GM19452 (cell line): ENCODE results near the gene LUZP4.
"Not testable (repeated sequence)": the region's sequence is repeated elsewhere in the genome, so short reads cannot be mapped to it uniquely, and the experiment has no call there.

Experiments used
- ATAC-seq: cut with Tn5 transposase; IDR thresholded peaks from one replicate; pipeline ENCODE4 v1.9.1; 2021; ENCODE audit not compliant: unreplicated experiment

LUZP4 gene, protein sequence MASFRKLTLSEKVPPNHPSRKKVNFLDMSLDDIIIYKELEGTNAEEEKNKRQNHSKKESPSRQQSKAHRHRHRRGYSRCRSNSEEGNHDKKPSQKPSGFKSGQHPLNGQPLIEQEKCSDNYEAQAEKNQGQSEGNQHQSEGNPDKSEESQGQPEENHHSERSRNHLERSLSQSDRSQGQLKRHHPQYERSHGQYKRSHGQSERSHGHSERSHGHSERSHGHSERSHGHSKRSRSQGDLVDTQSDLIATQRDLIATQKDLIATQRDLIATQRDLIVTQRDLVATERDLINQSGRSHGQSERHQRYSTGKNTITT

GRCh38 chrX:115289465-115289864 lies at the start of gene LUZP4:
Gene LUZP4, plus strand, starts transcription at chrX:115289715. Its CDS starts 45 bp downstream, at chrX:115289760.
- no peak for ATAC-seq

- no peak for ATAC-seq
Observed at GRCh38 chrX:115251458-115252233, 37.9 kb upstream of the LUZP4 start.

DNA sequence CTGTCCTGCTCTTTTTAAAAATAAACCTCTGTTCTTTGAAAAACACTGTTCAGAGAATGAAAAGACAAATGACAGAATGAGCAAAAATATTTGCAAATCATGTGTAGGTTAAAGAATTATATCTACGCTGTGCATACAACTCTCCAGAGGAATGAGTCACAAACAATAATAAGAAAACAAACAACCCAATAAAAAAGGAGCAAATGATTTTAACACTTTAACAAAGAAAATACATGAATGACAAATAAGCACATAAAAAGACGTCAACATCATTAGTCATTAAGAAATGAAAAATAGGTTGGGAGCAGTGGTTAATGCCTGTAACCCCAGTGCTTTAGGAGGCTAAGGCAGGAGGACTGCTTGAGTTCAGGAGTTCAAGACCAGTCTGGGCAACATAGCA lies 34.5 kb upstream of the LUZP4 start:
- ATAC-seq: no peak

GRCh38 chrX:115257711-115258110 lies 31.8 kb upstream of the LUZP4 start:
- ATAC-seq: no peak

GRCh38 chrX:115259238-115259875 lies 30.2 kb upstream of the LUZP4 start:
- no peak for ATAC-seq

DNA sequence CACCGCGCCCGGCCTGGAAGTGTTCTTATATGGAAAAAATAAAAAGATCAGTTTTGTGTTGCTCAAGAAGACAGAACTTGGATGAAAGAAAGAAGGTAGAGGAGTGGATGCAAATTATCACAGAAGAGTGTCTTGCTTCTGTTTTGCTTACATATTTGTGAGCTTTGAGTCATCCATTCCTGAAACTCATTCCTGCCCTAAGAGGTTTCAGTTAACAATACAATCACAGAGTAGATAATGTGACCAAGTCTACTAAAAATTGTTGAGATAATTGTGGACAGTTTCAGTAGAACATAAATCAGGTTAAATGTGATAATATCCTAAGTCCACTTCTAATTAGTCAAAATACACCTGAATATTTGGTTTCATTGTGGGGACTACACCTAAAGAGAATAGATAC lies 29.2 kb upstream of the LUZP4 start:
- ATAC-seq: no peak

DNA sequence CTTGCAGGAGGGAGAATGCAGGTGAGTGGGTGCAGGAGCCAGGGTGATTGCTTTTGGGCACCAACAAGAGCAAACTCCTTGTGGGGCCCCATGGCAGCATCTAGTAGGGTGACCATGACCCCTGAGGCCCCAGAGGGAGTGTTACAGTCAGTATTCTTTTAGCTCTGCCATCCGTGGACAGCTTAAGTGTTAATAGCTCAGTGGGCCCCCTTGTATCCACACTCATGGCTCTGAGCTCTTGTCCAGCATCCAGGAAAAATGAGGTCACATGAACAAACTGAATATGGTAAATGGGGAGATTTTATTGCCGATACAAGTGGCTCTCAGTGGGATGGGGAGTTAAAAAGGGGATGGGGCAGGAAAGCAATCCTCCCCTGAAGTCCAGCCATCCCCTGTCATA lies 28.4 kb upstream of the LUZP4 start:
- ATAC-seq: no peak

- no peak for ATAC-seq
Observed at GRCh38 chrX:115264009-115264408, 25.5 kb upstream of the LUZP4 start.

- ATAC-seq: no peak
Observed at GRCh38 chrX:115266300-115266699, 23.2 kb upstream of the LUZP4 start.

DNA sequence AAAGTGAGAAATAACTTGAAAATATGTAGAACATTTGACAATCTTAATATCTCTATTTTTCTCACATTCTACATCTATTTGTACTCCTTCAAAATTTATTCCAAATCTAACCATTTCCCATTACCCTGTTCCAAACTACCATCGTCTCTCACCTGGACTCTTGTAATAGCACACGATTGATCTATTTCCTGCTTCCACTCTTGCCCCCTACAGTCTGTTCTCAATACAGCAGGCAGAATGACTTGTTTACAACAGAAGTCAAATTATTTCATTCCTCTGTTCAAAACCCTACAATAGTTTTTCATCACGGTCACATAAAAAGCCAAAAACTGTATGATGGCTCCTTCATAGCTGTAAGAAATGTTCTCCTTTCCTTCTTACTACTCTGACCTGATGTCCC lies 21.1 kb upstream of the LUZP4 start:
- no peak for ATAC-seq

- no peak for ATAC-seq
Observed at GRCh38 chrX:115269051-115269683, 20.3 kb upstream of the LUZP4 start.

DNA sequence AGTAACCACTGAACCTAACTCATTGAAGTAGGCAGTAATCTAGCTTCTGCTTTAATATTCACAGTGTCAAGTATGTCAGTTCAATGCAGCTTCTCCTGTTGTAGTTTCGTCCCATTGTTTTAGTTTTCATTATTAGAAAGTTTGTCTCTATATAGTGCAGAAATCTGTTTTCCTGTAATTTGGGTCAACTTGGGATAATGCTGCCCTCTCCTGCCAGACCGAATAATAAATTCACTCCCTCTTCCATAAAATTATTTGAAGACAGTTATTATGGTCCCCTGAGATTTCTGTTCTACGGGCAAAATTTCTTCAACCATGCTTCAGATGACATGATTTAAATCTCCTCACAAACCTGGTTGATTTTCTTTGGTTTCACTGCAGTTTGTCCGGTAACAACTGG lies 4.6 kb upstream of the LUZP4 start:
- no peak for ATAC-seq

- no peak for ATAC-seq
Observed at GRCh38 chrX:115297189-115297588, 7.7 kb downstream of the LUZP4 start.

- no peak for ATAC-seq
Observed at GRCh38 chrX:115311139-115311538, 21.6 kb downstream of the LUZP4 start.

DNA sequence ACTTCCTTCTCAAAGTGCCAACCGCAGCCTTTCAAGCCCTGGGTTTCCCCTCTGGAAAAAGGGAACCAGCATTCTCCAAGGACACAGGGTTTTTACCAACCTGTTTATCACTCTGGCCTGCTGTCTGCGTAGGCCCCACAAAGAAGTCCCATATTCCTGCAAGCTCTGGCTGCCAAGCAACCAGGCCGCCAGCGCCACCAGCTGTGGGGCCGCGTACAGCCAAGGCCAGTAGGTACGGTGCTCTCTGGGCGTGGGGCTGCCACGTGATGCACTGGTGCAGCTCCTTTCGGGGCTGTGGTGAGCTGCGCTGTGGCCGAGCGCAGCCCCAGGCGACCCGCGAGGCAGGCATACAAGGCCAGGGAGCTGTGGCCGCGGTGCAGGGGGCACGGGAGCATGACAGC lies 22.1 kb downstream of the LUZP4 start:
- ATAC-seq: no peak

GRCh38 chrX:115318139-115318538 lies 28.6 kb downstream of the LUZP4 start:
- ATAC-seq: no peak

DNA sequence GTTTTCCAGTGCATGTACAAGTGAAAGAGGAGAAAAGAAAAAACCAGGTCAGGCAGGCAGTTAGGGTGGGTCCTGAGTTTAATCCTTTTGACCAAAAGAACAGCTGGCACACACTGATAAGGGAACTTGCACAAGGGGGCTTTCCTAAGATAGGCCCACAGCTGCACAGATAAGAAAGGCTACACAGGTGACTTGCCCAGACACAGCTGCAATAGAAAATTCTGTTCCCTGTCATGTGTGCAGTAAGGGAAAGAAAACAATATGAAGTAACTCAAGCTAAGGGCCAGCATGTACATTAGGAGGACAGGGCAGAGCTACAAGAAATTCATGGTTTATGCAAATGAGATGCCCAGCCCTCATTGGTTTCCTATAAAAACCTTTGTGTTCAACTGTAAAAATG lies 32.9 kb downstream of the LUZP4 start:
- no peak for ATAC-seq

DNA sequence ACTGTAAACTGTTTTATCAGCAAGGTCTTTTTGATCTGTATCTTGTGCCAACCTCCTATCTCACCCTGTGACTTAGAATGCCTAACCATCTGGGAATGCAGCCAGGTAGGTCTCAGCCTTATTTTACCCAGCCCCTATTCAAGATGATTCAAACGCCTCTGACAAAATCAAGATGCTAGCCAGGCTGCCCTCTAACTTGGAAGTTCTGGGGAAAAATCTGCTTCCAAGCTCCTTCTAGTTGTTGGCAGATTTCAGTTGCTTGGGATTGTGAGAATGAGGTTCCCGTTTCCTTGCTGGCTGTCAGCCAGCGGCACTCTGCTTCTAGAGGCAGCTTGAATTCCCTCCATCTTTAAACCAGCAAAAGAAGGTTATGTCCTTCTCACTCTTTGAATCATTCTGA lies 34.7 kb downstream of the LUZP4 start:
- ATAC-seq: no peak

GRCh38 chrX:115329282-115329681 lies 39.8 kb downstream of the LUZP4 start:
- not testable (repeated sequence) for ATAC-seq

GRCh38 chrX:115330498-115331168 lies 41.1 kb downstream of the LUZP4 start:
- ATAC-seq: no peak

- ATAC-seq: no peak
Observed at GRCh38 chrX:115332832-115333231, 43.3 kb downstream of the LUZP4 start.
